ENCODE measurements around the gene ZBTB7C. TPM values are rescaled to one million over a fixed set of nuclear protein-coding genes. Genes with fewer than 3 reads are reported as not detected.

The ZBTB7C gene
- polyA plus RNA-seq, 3 donors: 12.6 to 14.7 (median 13.9) TPM

GRCh38 chr18:48201337-48202005 is 207.7 kb downstream of the ZBTB7C start:
- DNase-seq (ENCODE audit: low read depth in 3 of 3, low spot score in 2 of 3): no peak

GRCh38 chr18:48200631-48201336 is 208.4 kb downstream of the ZBTB7C start:
- no peak for DNase-seq (ENCODE audit: low read depth in 3 of 3, low spot score in 2 of 3)

GRCh38 chr18:48199399-48199798 is 209.8 kb downstream of the ZBTB7C start:
- no peak for DNase-seq (ENCODE audit: low read depth in 3 of 3, low spot score in 2 of 3)

- no peak for DNase-seq (ENCODE audit: low read depth in 3 of 3, low spot score in 2 of 3)
Measured at GRCh38 chr18:48197819-48198218, 211.4 kb downstream of the ZBTB7C start.

GRCh38 chr18:48195787-48196186 is 213.4 kb downstream of the ZBTB7C start:
- no peak for DNase-seq (ENCODE audit: low read depth in 3 of 3, low spot score in 2 of 3)

- DNase-seq (ENCODE audit: low read depth in 3 of 3, low spot score in 2 of 3): no peak
Measured at GRCh38 chr18:48194591-48195181, 214.5 kb downstream of the ZBTB7C start.

- no peak for DNase-seq (ENCODE audit: low read depth in 3 of 3, low spot score in 2 of 3)
Measured at GRCh38 chr18:48193521-48194492, 215.4 kb downstream of the ZBTB7C start.

GRCh38 chr18:48192542-48192941 is 216.6 kb downstream of the ZBTB7C start:
- DNase-seq (ENCODE audit: low read depth in 3 of 3, low spot score in 2 of 3): no peak

- DNase-seq (ENCODE audit: low read depth in 3 of 3, low spot score in 2 of 3): no peak
Measured at GRCh38 chr18:48191494-48191893, 217.7 kb downstream of the ZBTB7C start.

- no peak for DNase-seq (ENCODE audit: low read depth in 3 of 3, low spot score in 2 of 3)
Measured at GRCh38 chr18:48190994-48191393, 218.2 kb downstream of the ZBTB7C start.

- DNase-seq (ENCODE audit: low read depth in 3 of 3, low spot score in 2 of 3): no peak
Measured at GRCh38 chr18:48188609-48189008, 220.6 kb downstream of the ZBTB7C start.

GRCh38 chr18:48186861-48187260 is 222.3 kb downstream of the ZBTB7C start:
- no peak for DNase-seq (ENCODE audit: low read depth in 3 of 3, low spot score in 2 of 3)

GRCh38 chr18:48186131-48186766 is 222.9 kb downstream of the ZBTB7C start:
- DNase-seq (ENCODE audit: low read depth in 3 of 3, low spot score in 2 of 3): no peak

- no peak for DNase-seq (ENCODE audit: low read depth in 3 of 3, low spot score in 2 of 3)
Measured at GRCh38 chr18:48184118-48184517, 225.1 kb downstream of the ZBTB7C start.

- no peak for DNase-seq (ENCODE audit: low read depth in 3 of 3, low spot score in 2 of 3)
Measured at GRCh38 chr18:48183613-48184012, 225.6 kb downstream of the ZBTB7C start.

GRCh38 chr18:48182779-48183178 is 226.4 kb downstream of the ZBTB7C start:
- no peak for DNase-seq (ENCODE audit: low read depth in 3 of 3, low spot score in 2 of 3)

GRCh38 chr18:48181857-48182256 is 227.3 kb downstream of the ZBTB7C start:
- no peak for DNase-seq (ENCODE audit: low read depth in 3 of 3, low spot score in 2 of 3)

GRCh38 chr18:48181087-48181823 is 227.9 kb downstream of the ZBTB7C start:
- DNase-seq (ENCODE audit: low read depth in 3 of 3, low spot score in 2 of 3): no peak

- DNase-seq (ENCODE audit: low read depth in 3 of 3, low spot score in 2 of 3): no peak
Measured at GRCh38 chr18:48179666-48180065, 229.5 kb downstream of the ZBTB7C start.

- DNase-seq (ENCODE audit: low read depth in 3 of 3, low spot score in 2 of 3): no peak
Measured at GRCh38 chr18:48179001-48179400, 230.2 kb downstream of the ZBTB7C start.

Measured in right renal cortex interstitium (tissue), 3 donors.